Esophagus muscularis mucosa (tissue), 4 donors: ENCODE results near the gene CTRL. TPM values are rescaled to one million over a fixed set of nuclear protein-coding genes. Genes with fewer than 3 reads are reported as not detected.

Experiments
- DNase-seq: peaks from one replicate; pipeline ENCODE4 v3.0.0-alpha.2; 2017; ENCODE audit errors: extremely low spot score
- H3K27ac ChIP-seq, 4 donors: fragments of 200-600 bp; sonication (generic); replicated peaks in 1 of 4; 1 replicate in 3 of 4; 2 replicates in 1 of 4; pipeline ENCODE4 v1.5.1; 2016 to 2019; ENCODE audit warnings: mild to moderate bottlenecking in 1 of 4
- H3K27me3 ChIP-seq, 4 donors: fragments of 200-600 bp; sonication (generic); one replicate each; pipeline versions ENCODE4 v1.5.1 to v1.6.0; 2016 to 2019
- H3K36me3 ChIP-seq, 4 donors: fragments of 200-600 bp; sonication (generic); one replicate each; pipeline ENCODE4 v1.5.1; 2016 to 2019
- H3K4me1 ChIP-seq, 4 donors: fragments of 200-600 bp; sonication (generic); one replicate each; pipeline ENCODE4 v1.5.1; 2016 to 2019
- H3K4me3 ChIP-seq, 4 donors: fragments of 200-600 bp; sonication (generic); 1 replicate in 2 of 4; 2 replicates in 2 of 4; pipeline ENCODE4 v1.5.1; 2016 to 2019; ENCODE audit warnings: mild to moderate bottlenecking in 4 of 4, moderate library complexity in 1 of 4
- H3K9me3 ChIP-seq, 4 donors: fragments of 200-600 bp; sonication (generic); 1 replicate in 3 of 4; 2 replicates in 1 of 4; pipeline ENCODE4 v1.5.1; 2016 to 2019
- EP300 ChIP-seq: sonication (generic); formaldehyde crosslinking; IDR thresholded peaks from one replicate; pipeline ENCODE4 v1.6.1; 2017; ENCODE audit warnings: antibody characterized with exemption
- POLR2A ChIP-seq: fragments of 450-650 bp; IDR thresholded peaks from one replicate; pipeline ENCODE4 v1.6.1; 2017; ENCODE audit warnings: antibody characterized with exemption, moderate library complexity, mild to moderate bottlenecking, low read depth
- POLR2AphosphoS5 ChIP-seq, 2 donors: sonication (generic); formaldehyde crosslinking; IDR thresholded peaks; one replicate each; pipeline ENCODE4 v1.6.1; 2017; ENCODE audit warnings: antibody characterized with exemption in 2 of 2
- WGBS: methylation state at CpG from one replicate; pipeline ENCODE4 v1.1.5; 2018; 5-methylcytosine and 5-hydroxymethylcytosine counted together
- intact Hi-C: fragments of 100-400 bp; cut with DNase I; formaldehyde crosslinking; loops from one replicate; pipeline ENCODE4 v1.15.1; 2023
- total RNA-seq, 4 donors: library from RNA; depleted of rRNA; stranded (reverse); fragments of >200 nt; gene quantifications; one replicate each; pipeline versions ENCODE4 v1.1.0 to v1.2.1, GENCODE V29; 2016
- TF ChIP-seq, protein P1 (sequence below), 3 experiments: fragments of 200-600 bp in 2 of 3; fragments of 450-650 bp in 1 of 3; sonication (generic) in 2 of 3; IDR thresholded peaks; one replicate each; pipeline ENCODE4 v1.5.1; 2017 to 2019; ENCODE audit warnings: antibody characterized with exemption in 3 of 3, mild to moderate bottlenecking in 2 of 3, moderate library complexity in 1 of 3

CTRL gene
- total RNA-seq, 4 donors from 2014 or later = 0.80 to 1.1 (median 0.99) TPM; not detected in 1

DNA sequence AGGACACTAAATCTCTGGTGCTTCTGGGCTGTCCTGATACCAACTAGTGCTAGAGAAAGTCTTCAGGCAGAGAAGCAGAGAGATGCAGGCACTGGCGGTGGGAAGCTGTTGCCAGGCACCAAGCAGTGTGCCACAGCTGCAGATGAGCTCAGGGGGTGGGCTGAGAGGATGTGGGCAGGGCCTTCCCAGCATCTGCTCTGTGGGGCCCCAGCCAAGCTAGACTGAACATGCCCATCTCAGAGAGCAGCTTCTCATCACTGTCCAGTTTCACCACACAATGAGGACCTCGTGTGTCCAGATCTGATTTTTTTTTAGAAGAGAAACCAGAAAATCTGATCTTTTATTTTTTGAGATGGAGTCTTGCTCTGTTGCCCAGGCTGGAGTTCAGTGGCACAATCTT lies 21.5 kb downstream of the CTRL start:
- intact Hi-C loops = no loop called here
- 60% methylated on average over 2 of the region's 2 CpGs for WGBS
- H3K36me3 ChIP-seq = peaks cover 12 to 69% (median 45%) of the 10 kb centered on the region in 4 donors
- DNase-seq = no peak
- no peak overlapping the region for H3K27ac ChIP-seq
- peaks cover 0 to 6% (median 1%) of the 10 kb centered on the region in 4 donors for H3K4me1 ChIP-seq
- H3K9me3 ChIP-seq = no peaks in the 10 kb centered on the region
- no peak overlapping the region for H3K4me3 ChIP-seq
- no peaks in the 10 kb centered on the region for H3K27me3 ChIP-seq
- TF ChIP-seq POLR2AphosphoS5 (IDR thresholded peaks at IDR 0.05) = no peak
- no peak for TF ChIP-seq POLR2A
- TF ChIP-seq, protein P1, sequence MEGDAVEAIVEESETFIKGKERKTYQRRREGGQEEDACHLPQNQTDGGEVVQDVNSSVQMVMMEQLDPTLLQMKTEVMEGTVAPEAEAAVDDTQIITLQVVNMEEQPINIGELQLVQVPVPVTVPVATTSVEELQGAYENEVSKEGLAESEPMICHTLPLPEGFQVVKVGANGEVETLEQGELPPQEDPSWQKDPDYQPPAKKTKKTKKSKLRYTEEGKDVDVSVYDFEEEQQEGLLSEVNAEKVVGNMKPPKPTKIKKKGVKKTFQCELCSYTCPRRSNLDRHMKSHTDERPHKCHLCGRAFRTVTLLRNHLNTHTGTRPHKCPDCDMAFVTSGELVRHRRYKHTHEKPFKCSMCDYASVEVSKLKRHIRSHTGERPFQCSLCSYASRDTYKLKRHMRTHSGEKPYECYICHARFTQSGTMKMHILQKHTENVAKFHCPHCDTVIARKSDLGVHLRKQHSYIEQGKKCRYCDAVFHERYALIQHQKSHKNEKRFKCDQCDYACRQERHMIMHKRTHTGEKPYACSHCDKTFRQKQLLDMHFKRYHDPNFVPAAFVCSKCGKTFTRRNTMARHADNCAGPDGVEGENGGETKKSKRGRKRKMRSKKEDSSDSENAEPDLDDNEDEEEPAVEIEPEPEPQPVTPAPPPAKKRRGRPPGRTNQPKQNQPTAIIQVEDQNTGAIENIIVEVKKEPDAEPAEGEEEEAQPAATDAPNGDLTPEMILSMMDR (IDR thresholded peaks at IDR 0.05) = no peak
- no peak for TF ChIP-seq EP300

DNA sequence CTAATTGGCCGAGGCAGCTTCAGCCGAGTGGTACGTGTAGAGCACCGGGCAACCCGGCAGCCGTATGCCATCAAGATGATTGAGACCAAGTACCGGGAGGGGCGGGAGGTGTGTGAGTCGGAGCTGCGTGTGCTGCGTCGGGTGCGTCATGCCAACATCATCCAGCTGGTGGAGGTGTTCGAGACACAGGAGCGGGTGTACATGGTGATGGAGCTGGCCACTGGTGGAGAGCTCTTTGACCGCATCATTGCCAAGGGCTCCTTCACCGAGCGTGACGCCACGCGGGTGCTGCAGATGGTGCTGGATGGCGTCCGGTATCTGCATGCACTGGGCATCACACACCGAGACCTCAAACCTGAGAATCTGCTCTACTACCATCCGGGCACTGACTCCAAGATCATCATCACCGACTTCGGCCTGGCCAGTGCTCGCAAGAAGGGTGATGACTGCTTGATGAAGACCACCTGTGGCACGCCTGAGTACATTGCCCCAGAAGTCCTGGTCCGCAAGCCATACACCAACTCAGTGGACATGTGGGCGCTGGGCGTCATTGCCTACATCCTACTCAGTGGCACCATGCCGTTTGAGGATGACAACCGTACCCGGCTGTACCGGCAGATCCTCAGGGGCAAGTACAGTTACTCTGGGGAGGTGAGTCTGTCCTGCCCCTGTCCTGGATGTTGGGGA lies 22.5 kb downstream of the CTRL start:
- Histone ChIP-seq H3K4me1 (peaks cover 0 to 5% (median 0%) of the 10 kb centered on the region in 4 donors), H3K36me3 (peaks cover 12 to 68% (median 43%) of the 10 kb centered on the region in 4 donors), H3K4me3 (no peak overlapping the region), H3K27ac (no peak overlapping the region), H3K27me3 (no peaks in the 10 kb centered on the region), H3K9me3 (no peaks in the 10 kb centered on the region)
- TF ChIP-seq, protein P1 (IDR thresholded peaks at IDR 0.05) = no peak
- TF ChIP-seq EP300 (no peak), POLR2AphosphoS5 (IDR thresholded peaks at IDR 0.05) (no peak), POLR2A (no peak)
- intact Hi-C loops = no loop called here
- no peak for DNase-seq
- WGBS = 94% methylated on average over 21 of the region's 36 CpGs

- Histone ChIP-seq H3K9me3 (no peaks in the 10 kb centered on the region), H3K4me3 (no peak overlapping the region), H3K27me3 (no peaks in the 10 kb centered on the region), H3K36me3 (peaks cover 12 to 71% (median 36%) of the 10 kb centered on the region in 4 donors), H3K4me1 (peaks cover 0 to 13% (median 3%) of the 10 kb centered on the region in 4 donors), H3K27ac (no peak overlapping the region)
- TF ChIP-seq EP300 (no peak), POLR2AphosphoS5 (IDR thresholded peaks at IDR 0.05) (no peak)
- TF ChIP-seq, protein P1 (IDR thresholded peaks at IDR 0.05) = no peak
- DNase-seq = no peak
- WGBS = 84% methylated on average over 10 of the region's 11 CpGs
- intact Hi-C loops = no loop called here
Observed at GRCh38 chr16:67907397-67908180, 24.1 kb downstream of the CTRL start.

GRCh38 chr16:67902831-67903230 lies 28.8 kb downstream of the CTRL start:
- Histone ChIP-seq H3K27me3 (no peaks in the 10 kb centered on the region), H3K4me1 (peaks cover 4 to 24% (median 14%) of the 10 kb centered on the region in 4 donors), H3K9me3 (no peaks in the 10 kb centered on the region), H3K4me3 (no peak overlapping the region), H3K27ac (peak overlapping the region in 1 of 4 donors; percentile 0), H3K36me3 (peaks cover 0 to 40% (median 13%) of the 10 kb centered on the region in 4 donors)
- no peak for DNase-seq
- WGBS = 77% methylated on average over 4 of the region's 4 CpGs
- no peak for TF ChIP-seq POLR2AphosphoS5 (IDR thresholded peaks at IDR 0.05)
- no peak for TF ChIP-seq POLR2A
- intact Hi-C loops = no loop called here

GRCh38 chr16:67901734-67902133 lies 29.9 kb downstream of the CTRL start:
- peaks cover 15 to 35% (median 25%) of the 10 kb centered on the region in 4 donors for H3K4me1 ChIP-seq
- intact Hi-C loops = no loop called here
- H3K36me3 ChIP-seq = peaks cover 0 to 39% (median 14%) of the 10 kb centered on the region in 4 donors
- DNase-seq = no peak
- WGBS = 95% methylated on average over 5 of the region's 5 CpGs
- TF ChIP-seq POLR2A = no peak
- TF ChIP-seq, protein P1 (IDR thresholded peaks at IDR 0.05) = no peak
- TF ChIP-seq EP300 = no peak
- TF ChIP-seq POLR2AphosphoS5 (IDR thresholded peaks at IDR 0.05) = no peak
- no peaks in the 10 kb centered on the region for H3K9me3 ChIP-seq
- no peak overlapping the region for H3K4me3 ChIP-seq
- no peak overlapping the region for H3K27ac ChIP-seq
- no peaks in the 10 kb centered on the region for H3K27me3 ChIP-seq
